Left hindlimb (tissue), 1 donor: ENCODE results near the gene ENO2.

Experiments used
- DNase-seq: peaks from one replicate; pipeline ENCODE4 v3.0.0-alpha.2; 2018

The ENO2 gene

DNA sequence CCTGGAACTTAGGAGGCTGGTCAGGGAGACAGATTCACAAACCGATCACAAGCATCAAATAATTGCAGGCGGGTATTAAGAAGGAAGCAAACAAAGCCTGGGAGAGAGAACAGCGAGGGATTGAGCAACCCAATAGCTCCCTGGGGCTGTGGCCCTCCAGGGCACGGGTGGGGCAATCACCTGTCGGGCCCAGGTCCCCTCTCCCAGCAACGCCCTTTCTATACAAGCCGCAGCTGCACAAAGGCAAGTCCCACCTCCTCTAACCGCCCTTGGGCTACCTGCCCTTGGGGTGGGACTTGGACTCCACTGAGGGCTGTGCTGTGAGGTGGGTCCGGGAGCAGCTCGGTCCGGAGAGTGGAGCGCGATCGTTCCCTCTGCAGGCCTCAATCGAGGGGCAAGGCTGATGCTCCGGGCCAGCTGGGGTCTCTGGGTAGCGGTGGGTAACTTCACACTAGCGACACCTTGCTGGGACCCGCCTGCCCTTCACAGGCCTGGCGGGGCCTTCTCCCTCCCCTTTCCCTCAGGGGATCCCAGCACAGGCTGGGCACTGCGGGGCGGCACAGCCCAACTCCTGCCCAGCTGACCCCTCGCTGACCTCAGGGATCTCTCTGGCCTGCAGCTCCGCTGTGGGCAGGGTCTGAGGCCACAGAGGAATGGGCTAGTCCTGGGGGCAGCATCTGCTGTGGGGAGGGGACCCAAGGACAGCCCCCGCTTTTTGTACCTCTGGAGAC, 48.1 kb downstream of the ENO2 start:
- DNase-seq = no peak

DNA sequence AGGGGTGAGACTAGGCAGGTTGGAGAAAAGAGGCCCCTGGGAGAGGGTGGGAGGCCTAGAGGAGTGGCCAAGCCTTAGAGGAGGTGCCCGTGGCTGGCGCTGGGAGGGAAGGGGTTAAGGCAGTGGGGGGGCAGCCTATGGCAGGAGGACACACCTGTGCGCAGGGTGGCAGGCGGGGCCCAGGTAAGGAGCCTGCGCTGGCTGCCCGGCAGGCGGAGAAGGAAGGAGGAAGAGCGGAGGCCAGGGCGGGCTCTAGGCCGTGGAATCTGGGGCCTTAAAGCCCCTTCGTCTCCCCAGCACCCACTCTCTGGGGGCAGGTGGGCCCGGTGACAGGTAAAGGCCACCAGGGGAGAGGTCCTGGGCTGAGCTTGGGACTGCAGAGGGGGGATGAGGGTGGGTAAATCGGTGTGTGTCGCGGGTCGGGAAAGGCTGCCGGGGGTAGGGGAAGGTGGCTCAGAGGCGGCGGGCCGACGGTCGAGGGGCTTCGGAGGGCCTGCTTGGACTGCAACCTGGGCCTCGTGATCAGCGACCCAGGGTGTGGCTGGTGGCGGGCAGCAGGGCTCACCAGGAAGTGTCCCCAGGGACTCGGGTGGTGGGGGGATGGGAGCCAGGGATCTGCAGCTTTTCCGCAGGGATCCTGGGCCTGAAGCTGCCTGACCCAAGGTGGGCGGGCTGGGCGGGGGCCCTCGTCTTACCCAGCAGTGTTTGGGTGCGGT, 48.8 kb downstream of the ENO2 start:
- no peak for DNase-seq

DNA sequence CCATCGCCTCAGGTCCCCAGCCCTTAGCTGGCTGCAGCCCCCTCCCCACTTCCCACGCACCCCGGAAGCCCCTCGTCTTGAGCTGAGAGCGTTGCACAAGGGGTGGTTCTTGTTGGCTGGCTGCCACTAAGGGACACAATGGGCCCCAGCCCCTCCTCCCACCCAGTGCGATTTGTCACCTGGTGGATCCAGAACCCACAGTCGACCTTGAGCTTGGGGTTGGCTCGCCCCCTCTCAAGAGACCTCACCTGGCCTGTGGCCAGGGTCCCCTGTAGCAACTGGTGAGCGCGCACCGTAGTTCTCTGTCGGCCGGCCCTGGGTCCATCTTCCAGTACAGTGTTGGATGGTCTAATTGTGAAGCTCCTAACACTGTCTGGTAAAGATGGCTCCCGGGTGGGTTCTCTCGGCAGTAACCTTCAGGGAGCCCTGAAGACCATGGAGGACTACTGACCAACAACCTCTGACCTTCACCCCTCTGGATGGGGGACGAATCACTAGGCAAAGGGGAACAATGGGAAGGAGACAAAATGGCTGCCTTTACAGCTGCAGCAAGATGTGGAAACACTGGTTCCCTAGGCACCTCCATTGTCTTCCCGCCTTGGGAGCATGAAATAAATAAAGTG, 49.5 kb downstream of the ENO2 start:
- no peak for DNase-seq

DNA sequence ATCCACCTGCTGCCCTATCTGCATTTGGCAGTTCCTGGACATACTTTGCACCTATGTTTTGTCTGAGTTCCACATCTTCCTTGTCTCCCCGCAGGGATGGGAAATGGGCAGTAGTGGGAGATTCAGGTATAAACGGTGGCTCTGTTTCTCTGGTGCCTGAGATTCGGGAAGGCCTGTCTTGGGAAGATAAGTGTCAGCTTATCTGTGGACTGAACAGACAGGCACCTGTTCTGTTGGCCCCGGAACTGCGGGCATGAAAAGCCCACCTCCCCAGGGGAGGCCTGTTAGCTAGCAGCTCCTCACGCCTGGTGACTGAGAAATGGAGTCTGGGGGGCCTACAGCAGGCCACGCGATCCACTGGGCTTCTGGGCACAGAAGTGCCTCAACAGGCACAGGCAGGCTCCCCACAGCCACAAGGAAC, 50.2 kb downstream of the ENO2 start:
- DNase-seq = no peak

DNA sequence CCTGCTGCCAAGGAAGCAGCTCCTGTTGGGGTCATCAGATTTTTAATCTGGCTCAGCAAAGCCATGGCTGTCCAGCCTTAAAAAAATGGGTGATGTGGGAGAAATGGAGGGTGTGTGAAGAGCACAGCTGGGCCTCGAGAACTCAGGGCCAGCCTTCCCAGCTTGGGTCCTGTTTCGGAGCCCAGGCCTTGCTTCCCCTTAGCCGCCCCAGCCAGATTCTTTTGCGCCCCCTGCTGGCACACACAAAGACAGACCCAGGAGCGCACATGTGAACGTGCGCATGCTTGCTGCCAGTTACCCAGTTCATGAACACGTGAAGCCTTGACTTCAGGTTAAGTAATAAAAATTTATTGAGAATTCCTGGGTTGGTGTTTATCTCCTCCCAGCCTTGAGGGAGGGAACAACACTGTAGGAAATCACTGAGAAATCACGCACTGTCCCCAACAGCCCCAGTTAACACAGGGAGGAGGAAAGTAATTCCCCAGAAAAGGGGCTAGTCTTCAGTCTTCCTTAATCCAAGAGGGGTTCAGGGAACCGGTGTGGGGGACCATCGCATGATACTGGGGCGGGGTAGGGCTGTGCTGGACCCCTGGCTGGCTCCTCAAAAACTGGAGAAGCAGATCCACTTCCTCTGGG, 50.8 kb downstream of the ENO2 start:
- peak; percentile 87 for DNase-seq

DNA sequence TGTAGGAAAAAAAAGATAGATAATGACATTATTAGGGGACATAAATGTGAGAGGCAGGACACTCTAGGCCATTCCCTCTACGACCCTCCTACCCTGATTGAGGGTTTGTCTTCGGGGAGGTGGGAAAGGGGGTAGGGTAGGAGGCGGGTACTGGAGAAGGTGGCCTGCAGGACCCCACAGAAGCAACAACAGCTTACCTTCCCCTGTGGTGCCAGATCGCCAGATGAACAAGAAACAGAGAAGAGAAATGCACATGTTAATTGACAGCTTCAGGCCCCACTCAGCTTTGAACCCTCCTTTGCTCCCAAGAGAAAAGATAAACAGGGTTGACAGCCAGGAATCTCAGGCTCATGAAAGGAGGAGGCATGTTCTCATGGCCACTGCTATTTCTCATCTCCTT, 51.3 kb downstream of the ENO2 start:
- DNase-seq = no peak

DNA sequence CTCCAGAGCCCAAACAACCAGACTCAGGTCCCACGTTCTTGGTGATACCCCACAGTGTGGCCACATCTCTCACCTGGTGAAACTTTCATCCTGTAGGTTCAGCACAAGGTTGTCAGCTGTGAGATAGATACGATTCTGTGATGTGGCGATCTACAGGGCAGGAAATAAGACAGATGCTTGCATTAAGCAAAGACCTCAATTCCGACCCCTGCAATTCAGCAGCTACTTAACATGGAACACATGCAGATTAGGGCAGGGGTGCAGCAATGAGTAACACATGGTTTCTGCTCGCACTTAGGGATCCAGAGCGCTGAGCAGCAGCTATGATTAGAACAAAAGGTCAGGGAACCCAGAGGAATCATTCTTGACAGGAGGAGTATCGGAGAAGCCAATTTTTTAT, 52.0 kb downstream of the ENO2 start:
- DNase-seq = no peak

DNA sequence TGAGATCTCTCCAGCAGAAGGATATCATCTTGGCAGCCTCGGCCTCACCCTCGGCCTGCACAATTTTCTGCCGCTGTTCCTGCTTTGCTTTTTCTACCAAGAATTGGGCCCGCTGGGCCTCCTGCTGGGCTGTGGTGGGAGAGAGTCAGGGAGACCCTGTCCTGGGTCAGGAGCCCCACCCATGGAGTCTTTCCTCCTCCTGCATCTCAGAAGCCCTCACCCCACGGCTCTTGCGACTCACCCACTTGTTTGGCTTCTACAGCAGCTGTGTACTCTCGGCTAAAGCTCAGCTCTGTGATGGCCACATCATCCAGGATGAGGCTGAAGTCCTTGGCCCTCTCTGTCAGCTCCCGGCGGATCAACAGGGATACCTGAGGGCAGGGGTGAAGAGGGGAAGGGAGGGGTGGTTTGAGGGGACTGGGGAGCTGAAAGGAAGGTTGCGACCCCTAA, 53.3 kb downstream of the ENO2 start:
- DNase-seq = no peak

DNA sequence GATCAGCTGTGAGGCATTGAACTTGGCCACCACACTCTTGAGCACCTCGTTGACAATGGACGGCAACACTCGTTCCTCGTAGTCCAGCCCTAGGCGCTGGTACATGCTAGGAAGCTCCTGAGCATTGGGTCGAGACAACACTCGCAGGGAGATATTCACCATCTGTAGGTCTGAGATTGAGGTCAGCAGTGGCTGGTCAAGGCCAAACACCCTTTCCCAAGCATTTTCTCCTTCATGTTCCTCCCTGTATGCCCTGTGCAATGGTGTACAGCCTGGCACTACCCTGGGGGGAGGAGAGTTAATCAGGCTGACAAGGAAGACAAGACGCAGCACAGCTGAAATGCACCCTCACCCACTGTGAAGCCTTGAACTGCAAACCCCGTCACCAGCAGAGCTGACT, 54.0 kb downstream of the ENO2 start:
- DNase-seq = no peak

DNA sequence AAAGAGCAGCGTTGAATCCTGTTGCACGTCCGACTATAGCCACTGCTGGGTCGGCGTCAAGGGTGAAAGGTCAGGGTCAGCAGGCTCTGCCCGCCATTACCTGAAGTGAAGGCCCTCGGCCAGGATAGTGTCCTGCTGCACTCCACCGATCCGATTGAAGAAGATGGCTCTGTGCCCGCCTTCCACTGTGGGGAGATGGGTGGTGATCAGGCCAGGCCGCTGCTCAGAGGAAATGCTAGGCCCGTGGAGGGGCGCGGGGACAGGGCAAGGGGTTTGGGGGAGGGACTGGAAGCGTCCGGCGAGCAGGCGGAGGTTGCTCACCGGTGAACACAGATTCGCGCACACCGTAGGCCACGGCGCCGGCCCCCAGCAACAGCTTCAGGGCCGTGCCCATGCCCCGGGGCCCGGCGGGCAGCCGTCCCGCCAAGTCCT, 55.7 kb downstream of the ENO2 start:
- no peak for DNase-seq
